ENCODE results near the gene VPS25.
"Not testable (repeated sequence)": the region's sequence is repeated elsewhere in the genome, so short reads cannot be mapped to it uniquely, and the experiment has no call there.

GRCh38 chr17:42742916-42743315 lies 30.3 kb upstream of the VPS25 start:
- not testable (repeated sequence) for TF ChIP-seq CTCF, POLR2A (IDR thresholded peaks at IDR 0.05)
